ENCODE data around the gene PLEKHA1.

DNA sequence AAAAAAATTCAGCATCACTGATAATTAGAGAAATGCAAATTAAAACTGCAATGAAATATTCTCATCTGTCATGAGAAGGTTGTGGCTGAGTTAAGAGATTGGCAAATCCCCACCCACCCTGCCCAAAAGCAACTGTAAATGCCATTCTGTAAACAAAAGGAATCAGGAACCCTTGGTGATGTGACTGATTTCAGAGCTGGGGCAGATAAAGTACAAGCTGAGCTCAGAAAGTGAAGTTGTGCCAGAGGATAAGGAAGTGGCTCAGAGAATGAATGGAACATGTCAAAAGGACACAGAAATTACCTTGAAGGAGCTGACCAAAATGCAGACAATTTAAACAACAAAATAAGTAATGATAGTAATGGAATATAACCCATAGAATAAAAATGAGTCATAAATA is 47.2 kb downstream of the PLEKHA1 start:
- TF ChIP-seq, protein P1, sequence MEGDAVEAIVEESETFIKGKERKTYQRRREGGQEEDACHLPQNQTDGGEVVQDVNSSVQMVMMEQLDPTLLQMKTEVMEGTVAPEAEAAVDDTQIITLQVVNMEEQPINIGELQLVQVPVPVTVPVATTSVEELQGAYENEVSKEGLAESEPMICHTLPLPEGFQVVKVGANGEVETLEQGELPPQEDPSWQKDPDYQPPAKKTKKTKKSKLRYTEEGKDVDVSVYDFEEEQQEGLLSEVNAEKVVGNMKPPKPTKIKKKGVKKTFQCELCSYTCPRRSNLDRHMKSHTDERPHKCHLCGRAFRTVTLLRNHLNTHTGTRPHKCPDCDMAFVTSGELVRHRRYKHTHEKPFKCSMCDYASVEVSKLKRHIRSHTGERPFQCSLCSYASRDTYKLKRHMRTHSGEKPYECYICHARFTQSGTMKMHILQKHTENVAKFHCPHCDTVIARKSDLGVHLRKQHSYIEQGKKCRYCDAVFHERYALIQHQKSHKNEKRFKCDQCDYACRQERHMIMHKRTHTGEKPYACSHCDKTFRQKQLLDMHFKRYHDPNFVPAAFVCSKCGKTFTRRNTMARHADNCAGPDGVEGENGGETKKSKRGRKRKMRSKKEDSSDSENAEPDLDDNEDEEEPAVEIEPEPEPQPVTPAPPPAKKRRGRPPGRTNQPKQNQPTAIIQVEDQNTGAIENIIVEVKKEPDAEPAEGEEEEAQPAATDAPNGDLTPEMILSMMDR (conservative IDR thresholded peaks at IDR 0.05; ENCODE audit: low read depth in 2 of 2), result no peak
- no peak for TF ChIP-seq EZH2phosphoT487 (IDR thresholded peaks at IDR 0.05; ENCODE audit: unreplicated experiment)
- TF ChIP-seq EZH2 (IDR thresholded peaks at IDR 0.05; ENCODE audit: low read depth, unreplicated experiment), result no peak
- TF ChIP-seq POLR2AphosphoS5 (IDR thresholded peaks at IDR 0.05; ENCODE audit: low read depth), result no peak
- TF ChIP-seq, protein P2, sequence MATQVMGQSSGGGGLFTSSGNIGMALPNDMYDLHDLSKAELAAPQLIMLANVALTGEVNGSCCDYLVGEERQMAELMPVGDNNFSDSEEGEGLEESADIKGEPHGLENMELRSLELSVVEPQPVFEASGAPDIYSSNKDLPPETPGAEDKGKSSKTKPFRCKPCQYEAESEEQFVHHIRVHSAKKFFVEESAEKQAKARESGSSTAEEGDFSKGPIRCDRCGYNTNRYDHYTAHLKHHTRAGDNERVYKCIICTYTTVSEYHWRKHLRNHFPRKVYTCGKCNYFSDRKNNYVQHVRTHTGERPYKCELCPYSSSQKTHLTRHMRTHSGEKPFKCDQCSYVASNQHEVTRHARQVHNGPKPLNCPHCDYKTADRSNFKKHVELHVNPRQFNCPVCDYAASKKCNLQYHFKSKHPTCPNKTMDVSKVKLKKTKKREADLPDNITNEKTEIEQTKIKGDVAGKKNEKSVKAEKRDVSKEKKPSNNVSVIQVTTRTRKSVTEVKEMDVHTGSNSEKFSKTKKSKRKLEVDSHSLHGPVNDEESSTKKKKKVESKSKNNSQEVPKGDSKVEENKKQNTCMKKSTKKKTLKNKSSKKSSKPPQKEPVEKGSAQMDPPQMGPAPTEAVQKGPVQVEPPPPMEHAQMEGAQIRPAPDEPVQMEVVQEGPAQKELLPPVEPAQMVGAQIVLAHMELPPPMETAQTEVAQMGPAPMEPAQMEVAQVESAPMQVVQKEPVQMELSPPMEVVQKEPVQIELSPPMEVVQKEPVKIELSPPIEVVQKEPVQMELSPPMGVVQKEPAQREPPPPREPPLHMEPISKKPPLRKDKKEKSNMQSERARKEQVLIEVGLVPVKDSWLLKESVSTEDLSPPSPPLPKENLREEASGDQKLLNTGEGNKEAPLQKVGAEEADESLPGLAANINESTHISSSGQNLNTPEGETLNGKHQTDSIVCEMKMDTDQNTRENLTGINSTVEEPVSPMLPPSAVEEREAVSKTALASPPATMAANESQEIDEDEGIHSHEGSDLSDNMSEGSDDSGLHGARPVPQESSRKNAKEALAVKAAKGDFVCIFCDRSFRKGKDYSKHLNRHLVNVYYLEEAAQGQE (IDR thresholded peaks at IDR 0.05; ENCODE audit: unreplicated experiment), result no peak
